B cell (primary cell): ENCODE results near the gene NBAS. TPM values are rescaled to one million over a fixed set of nuclear protein-coding genes. Genes with fewer than 3 reads are reported as not detected.

Experiments used
- ATAC-seq: fragments of 200-7000 bp; cut with Tn5 transposase; one replicate; pipeline ENCODE4 v1.10.0; 2021; ENCODE audit warnings: low read depth, mild to moderate bottlenecking, moderate number of reproducible peaks, moderate library complexity
- CTCF ChIA-PET: fragments of 350-600 bp; sonication (Branson Sonifier 250); formaldehyde crosslinking; loops from one replicate; lab custom pipeline; 2021; ENCODE audit warnings: antibody characterized with exemption, inconsistent platforms; lab: Charles Lee
- POLR2A ChIA-PET: fragments of 350-600 bp; sonication (Branson Sonifier 250); formaldehyde crosslinking; loops from one replicate; lab custom pipeline; 2021; ENCODE audit warnings: antibody characterized with exemption; lab: Charles Lee
- DNase-seq: peaks from one replicate; pipeline ENCODE4 v3.0.0; 2013
- H2AFZ ChIP-seq: 2 replicates; pipeline ENCODE4 v1.6.1; 2012; ENCODE audit warnings: mild to moderate bottlenecking, low read depth, low read length; ENCODE audit not compliant: insufficient read depth, poor library complexity, severe bottlenecking
- H3K27ac ChIP-seq, 2 donors: 1 replicate in 1 of 2; 2 replicates in 1 of 2; pipeline ENCODE4 v1.5.1; 2012 to 2013; ENCODE audit warnings: low read length in 2 of 2, mild to moderate bottlenecking in 2 of 2, moderate library complexity in 1 of 2
- H3K27me3 ChIP-seq, 4 experiments: fragments of 200-600 bp in 1 of 4; sonication (generic) in 1 of 4; replicated peaks in 1 of 4; 1 replicate in 2 of 4; 2 replicates in 2 of 4; pipeline versions ENCODE4 v1.6.1 to v1.7.0; 2013 to 2016; ENCODE audit warnings: low read length in 3 of 4, mild to moderate bottlenecking in 2 of 4, mixed read lengths in 1 of 4, moderate library complexity in 1 of 4; ENCODE audit not compliant: insufficient read depth in 4 of 4, control insufficient read depth in 3 of 4; ENCODE audit errors: control extremely low read depth in 1 of 4
- H3K36me3 ChIP-seq, 2 experiments: replicated peaks in 1 of 2; 1 replicate in 1 of 2; 2 replicates in 1 of 2; pipeline versions ENCODE4 v1.6.1 to v1.7.1; 2013; ENCODE audit warnings: low read length in 1 of 2; ENCODE audit not compliant: insufficient read depth in 2 of 2, control insufficient read depth in 1 of 2; ENCODE audit errors: control extremely low read depth in 1 of 2, extremely low read depth in 1 of 2
- H3K4me1 ChIP-seq, 2 donors: fragments of 200-600 bp in 1 of 2; sonication (generic) in 1 of 2; 1 replicate in 1 of 2; 2 replicates in 1 of 2; pipeline versions ENCODE4 v1.5.1 to v1.6.1; 2013 to 2017; ENCODE audit warnings: low read length in 2 of 2; ENCODE audit not compliant: control insufficient read depth in 2 of 2, insufficient read depth in 2 of 2
- H3K4me2 ChIP-seq: replicated peaks from 2 replicates; pipeline ENCODE3; 2012; ENCODE audit warnings: mild to moderate bottlenecking, low read depth, low read length; ENCODE audit not compliant: poor library complexity, severe bottlenecking
- H3K4me3 ChIP-seq, 5 experiments: fragments of 200-600 bp in 1 of 5; sonication (generic) in 1 of 5; 1 replicate in 3 of 5; 2 replicates in 2 of 5; pipeline versions ENCODE4 v1.5.1 to v1.7.0; 2011 to 2016; ENCODE audit warnings: low read length in 4 of 5, mild to moderate bottlenecking in 4 of 5, low read depth in 2 of 5, control low read depth in 1 of 5, moderate library complexity in 1 of 5; ENCODE audit not compliant: insufficient read depth in 1 of 5; ENCODE audit errors: control extremely low read depth in 1 of 5, extremely low read depth in 1 of 5
- H3K79me2 ChIP-seq: fragments of 200-600 bp; sonication (generic); one replicate; pipeline ENCODE4 v1.6.0; 2016; ENCODE audit warnings: low read length; ENCODE audit not compliant: control insufficient read depth, insufficient read depth
- H3K9ac ChIP-seq: fragments of 200-600 bp; sonication (generic); 2 replicates; pipeline ENCODE4 v1.6.1; 2017; ENCODE audit warnings: mild to moderate bottlenecking, low read length, moderate library complexity
- H3K9me3 ChIP-seq, 3 donors: one replicate each; pipeline versions ENCODE4 v1.6.1 to v1.7.1; 2013; ENCODE audit warnings: low read length in 2 of 3; ENCODE audit not compliant: control insufficient read depth in 2 of 3, insufficient read depth in 1 of 3; ENCODE audit errors: control extremely low read depth in 1 of 3
- H4K20me1 ChIP-seq: 2 replicates; pipeline ENCODE4 v1.6.0; 2012; ENCODE audit warnings: mild to moderate bottlenecking, low read length; ENCODE audit not compliant: insufficient read depth, control insufficient read depth, poor library complexity, severe bottlenecking
- H3K27ac Mint-ChIP-seq: one replicate; pipeline ENCODE4 v1.8.0; 2021; ENCODE audit warnings: mixed read lengths
- H3K27me3 Mint-ChIP-seq: one replicate; pipeline ENCODE4 v1.8.0; 2021; ENCODE audit warnings: mixed read lengths
- H3K4me1 Mint-ChIP-seq: one replicate; pipeline ENCODE4 v1.8.0; 2021; ENCODE audit warnings: mixed read lengths
- H3K4me3 Mint-ChIP-seq: one replicate; pipeline ENCODE4 v1.8.0; 2021; ENCODE audit warnings: mixed read lengths
- H3K9me3 Mint-ChIP-seq: one replicate; pipeline ENCODE4 v1.8.0; 2022; ENCODE audit warnings: mixed read lengths; ENCODE audit not compliant: insufficient read depth
- EZH2 ChIP-seq: IDR thresholded peaks from 2 replicates; pipeline ENCODE4 v1.6.1; 2012; ENCODE audit warnings: borderline replicate concordance, low read depth, mild to moderate bottlenecking, moderate library complexity, low read length; ENCODE audit not compliant: insufficient read depth, poor library complexity, severe bottlenecking
- WGBS: methylation state at CpG from one replicate; pipeline ENCODE4 v1.1.5; 2013; ENCODE audit warnings: missing lambda C conversion rate; ENCODE audit not compliant: insufficient coverage; 5-methylcytosine and 5-hydroxymethylcytosine counted together
- intact Hi-C: fragments of 100-400 bp; cut with micrococcal nuclease; formaldehyde crosslinking; loops from one replicate; pipeline ENCODE4 v1.10.0; 2022
- polyA plus RNA-seq: library from polyadenylated mRNA; depleted of rRNA; stranded (reverse); fragments of >200 nt; gene quantifications from 2 replicates; pipeline ENCODE4 v1.2.3, GENCODE V29; 2012
- total RNA-seq, 2 donors: library from RNA; stranded (reverse); fragments of 120-200 nt in 1 of 2; gene quantifications; 1 replicate in 1 of 2; 2 replicates in 1 of 2; pipeline versions ENCODE4 v1.2.3 to v1.2.4, GENCODE V29; 2013 to 2022
- TF ChIP-seq, protein P1 (sequence below): fragments of 200-600 bp; IDR thresholded peaks from one replicate; pipeline ENCODE4 v1.8.0; 2022; ENCODE audit warnings: antibody characterized with exemption, mild to moderate bottlenecking

Gene NBAS
- total and polyA plus RNA-seq, 2 donors (not counting 1 experiment from before 2014, with no cell fraction given) = 10.6 to 37.3 TPM

DNA sequence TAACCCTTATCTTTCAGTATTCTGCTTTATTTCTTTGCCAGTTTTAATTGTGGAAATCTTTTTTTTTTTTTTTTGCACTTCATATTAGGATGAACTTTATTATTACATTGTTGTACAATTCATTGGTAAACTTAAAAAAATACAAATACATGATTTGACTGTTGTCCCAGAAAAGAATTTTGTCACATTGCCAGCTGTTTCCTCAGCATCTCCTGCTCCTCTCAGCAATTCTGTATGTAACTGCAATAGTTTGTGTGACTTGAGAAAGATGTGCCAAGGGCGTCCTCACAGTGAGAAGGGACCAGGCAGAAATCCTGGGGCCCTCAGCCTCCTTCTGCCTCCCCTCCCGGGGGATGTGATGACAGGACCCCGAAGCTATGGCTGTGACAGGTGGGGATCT is 254.4 kb downstream of the NBAS start:
- Histone ChIP-seq H3K79me2 (no peaks in the 10 kb centered on the region), H3K4me3 (no peak overlapping the region), H3K27ac (no peak overlapping the region), H3K9ac (no peak overlapping the region), H4K20me1 (no peaks in the 10 kb centered on the region), H3K4me1 (peaks cover 6 to 9% of the 10 kb centered on the region in 2 donors), H3K9me3 (no peaks in the 10 kb centered on the region), H2AFZ (no peak overlapping the region), H3K27me3 (no peaks in the 10 kb centered on the region), H3K4me2 (no peak overlapping the region), H3K36me3 (peaks cover 19 to 40% of the 10 kb centered on the region in 2 experiments)
- POLR2A ChIA-PET = no interaction called here
- CTCF ChIA-PET = no interaction called here
- TF ChIP-seq, protein P1, sequence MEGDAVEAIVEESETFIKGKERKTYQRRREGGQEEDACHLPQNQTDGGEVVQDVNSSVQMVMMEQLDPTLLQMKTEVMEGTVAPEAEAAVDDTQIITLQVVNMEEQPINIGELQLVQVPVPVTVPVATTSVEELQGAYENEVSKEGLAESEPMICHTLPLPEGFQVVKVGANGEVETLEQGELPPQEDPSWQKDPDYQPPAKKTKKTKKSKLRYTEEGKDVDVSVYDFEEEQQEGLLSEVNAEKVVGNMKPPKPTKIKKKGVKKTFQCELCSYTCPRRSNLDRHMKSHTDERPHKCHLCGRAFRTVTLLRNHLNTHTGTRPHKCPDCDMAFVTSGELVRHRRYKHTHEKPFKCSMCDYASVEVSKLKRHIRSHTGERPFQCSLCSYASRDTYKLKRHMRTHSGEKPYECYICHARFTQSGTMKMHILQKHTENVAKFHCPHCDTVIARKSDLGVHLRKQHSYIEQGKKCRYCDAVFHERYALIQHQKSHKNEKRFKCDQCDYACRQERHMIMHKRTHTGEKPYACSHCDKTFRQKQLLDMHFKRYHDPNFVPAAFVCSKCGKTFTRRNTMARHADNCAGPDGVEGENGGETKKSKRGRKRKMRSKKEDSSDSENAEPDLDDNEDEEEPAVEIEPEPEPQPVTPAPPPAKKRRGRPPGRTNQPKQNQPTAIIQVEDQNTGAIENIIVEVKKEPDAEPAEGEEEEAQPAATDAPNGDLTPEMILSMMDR = no peak
- no peak for TF ChIP-seq EZH2
- ATAC-seq (no peak), DNase-seq (no peak)
- H3K4me3 Mint-ChIP-seq = no peak overlapping the region
- H3K4me1 Mint-ChIP-seq = peaks cover 10% of the 10 kb centered on the region
- intact Hi-C loops = no loop called here
- 100% methylated on average over 2 of the region's 3 CpGs for WGBS
- no peaks in the 10 kb centered on the region for H3K9me3 Mint-ChIP-seq
- H3K27ac Mint-ChIP-seq = no peak overlapping the region
- H3K27me3 Mint-ChIP-seq = no peaks in the 10 kb centered on the region

- DNase-seq = no peak
- H3K36me3 ChIP-seq = peaks cover 19 to 49% of the 10 kb centered on the region in 2 experiments
- no peak overlapping the region for H3K4me3 ChIP-seq
- intact Hi-C loops = no loop called here
- H3K4me1 ChIP-seq = no peaks in the 10 kb centered on the region
- no peak overlapping the region for H3K4me2 ChIP-seq
- Mint-ChIP-seq H3K9me3 (no peaks in the 10 kb centered on the region), H3K4me3 (no peak overlapping the region), H3K4me1 (no peaks in the 10 kb centered on the region), H3K27ac (no peak overlapping the region), H3K27me3 (no peaks in the 10 kb centered on the region)
- no peaks in the 10 kb centered on the region for H4K20me1 ChIP-seq
- H3K27ac ChIP-seq = no peak overlapping the region
- no peaks in the 10 kb centered on the region for H3K79me2 ChIP-seq
- no peaks in the 10 kb centered on the region for H3K9me3 ChIP-seq
- POLR2A ChIA-PET = no interaction called here
- no peak overlapping the region for H3K9ac ChIP-seq
- CTCF ChIA-PET = no interaction called here
- no peak overlapping the region for H2AFZ ChIP-seq
- H3K27me3 ChIP-seq = no peaks in the 10 kb centered on the region
- no peak for ATAC-seq
- no CpG with 5 or more reads among the region's 2 CpGs for WGBS
- TF ChIP-seq, protein P1 = no peak
- no peak for TF ChIP-seq EZH2
Observed at GRCh38 chr2:15303874-15304273, 257.3 kb downstream of the NBAS start.
